ENCODE results near the gene CDH12.

DNA sequence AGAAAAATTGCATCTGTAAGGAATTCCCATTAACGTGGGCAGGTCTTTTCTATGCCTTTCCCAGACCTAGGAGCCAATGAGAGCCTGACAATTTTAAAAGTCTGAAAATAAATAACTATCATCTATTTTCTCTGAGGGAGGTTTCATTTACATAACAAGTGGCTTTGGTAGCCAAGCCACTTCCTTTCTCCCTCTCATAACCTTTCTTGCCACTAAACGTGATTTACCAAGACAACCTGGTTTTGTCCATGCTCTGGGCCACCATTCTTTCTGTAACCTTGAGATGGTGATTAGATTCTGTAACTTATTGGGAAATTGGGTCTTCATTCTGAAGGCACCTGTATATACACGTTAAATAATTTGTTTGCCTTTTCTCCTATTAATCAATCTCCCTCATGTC, 1046.9 kb downstream of the CDH12 start:
- TF ChIP-seq SMC3 (IDR thresholded peaks at IDR 0.05) (no peak), CHD4 (IDR thresholded peaks at IDR 0.05; ENCODE audit: borderline replicate concordance) (no peak), RARB (CRISPR knock-in tag; IDR thresholded peaks at IDR 0.05) (no peak), HDAC2 (IDR thresholded peaks at IDR 0.05) (no peak), KDM5A (IDR thresholded peaks at IDR 0.05) (no peak), RAD21 (conservative IDR thresholded peaks at IDR 0.05 in 1 of 2, IDR thresholded peaks at IDR 0.05 in 1 of 2) (no peak), POLR2A (IDR thresholded peaks at IDR 0.05; ENCODE audit: low read length) (no peak)
- TF ChIP-seq, protein P1, sequence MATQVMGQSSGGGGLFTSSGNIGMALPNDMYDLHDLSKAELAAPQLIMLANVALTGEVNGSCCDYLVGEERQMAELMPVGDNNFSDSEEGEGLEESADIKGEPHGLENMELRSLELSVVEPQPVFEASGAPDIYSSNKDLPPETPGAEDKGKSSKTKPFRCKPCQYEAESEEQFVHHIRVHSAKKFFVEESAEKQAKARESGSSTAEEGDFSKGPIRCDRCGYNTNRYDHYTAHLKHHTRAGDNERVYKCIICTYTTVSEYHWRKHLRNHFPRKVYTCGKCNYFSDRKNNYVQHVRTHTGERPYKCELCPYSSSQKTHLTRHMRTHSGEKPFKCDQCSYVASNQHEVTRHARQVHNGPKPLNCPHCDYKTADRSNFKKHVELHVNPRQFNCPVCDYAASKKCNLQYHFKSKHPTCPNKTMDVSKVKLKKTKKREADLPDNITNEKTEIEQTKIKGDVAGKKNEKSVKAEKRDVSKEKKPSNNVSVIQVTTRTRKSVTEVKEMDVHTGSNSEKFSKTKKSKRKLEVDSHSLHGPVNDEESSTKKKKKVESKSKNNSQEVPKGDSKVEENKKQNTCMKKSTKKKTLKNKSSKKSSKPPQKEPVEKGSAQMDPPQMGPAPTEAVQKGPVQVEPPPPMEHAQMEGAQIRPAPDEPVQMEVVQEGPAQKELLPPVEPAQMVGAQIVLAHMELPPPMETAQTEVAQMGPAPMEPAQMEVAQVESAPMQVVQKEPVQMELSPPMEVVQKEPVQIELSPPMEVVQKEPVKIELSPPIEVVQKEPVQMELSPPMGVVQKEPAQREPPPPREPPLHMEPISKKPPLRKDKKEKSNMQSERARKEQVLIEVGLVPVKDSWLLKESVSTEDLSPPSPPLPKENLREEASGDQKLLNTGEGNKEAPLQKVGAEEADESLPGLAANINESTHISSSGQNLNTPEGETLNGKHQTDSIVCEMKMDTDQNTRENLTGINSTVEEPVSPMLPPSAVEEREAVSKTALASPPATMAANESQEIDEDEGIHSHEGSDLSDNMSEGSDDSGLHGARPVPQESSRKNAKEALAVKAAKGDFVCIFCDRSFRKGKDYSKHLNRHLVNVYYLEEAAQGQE (IDR thresholded peaks at IDR 0.05) = no peak
- TF ChIP-seq, protein P2, sequence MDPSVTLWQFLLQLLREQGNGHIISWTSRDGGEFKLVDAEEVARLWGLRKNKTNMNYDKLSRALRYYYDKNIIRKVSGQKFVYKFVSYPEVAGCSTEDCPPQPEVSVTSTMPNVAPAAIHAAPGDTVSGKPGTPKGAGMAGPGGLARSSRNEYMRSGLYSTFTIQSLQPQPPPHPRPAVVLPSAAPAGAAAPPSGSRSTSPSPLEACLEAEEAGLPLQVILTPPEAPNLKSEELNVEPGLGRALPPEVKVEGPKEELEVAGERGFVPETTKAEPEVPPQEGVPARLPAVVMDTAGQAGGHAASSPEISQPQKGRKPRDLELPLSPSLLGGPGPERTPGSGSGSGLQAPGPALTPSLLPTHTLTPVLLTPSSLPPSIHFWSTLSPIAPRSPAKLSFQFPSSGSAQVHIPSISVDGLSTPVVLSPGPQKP (IDR thresholded peaks at IDR 0.05; ENCODE audit: low read depth, low read length) = no peak
- TF ChIP-seq, protein P3, sequence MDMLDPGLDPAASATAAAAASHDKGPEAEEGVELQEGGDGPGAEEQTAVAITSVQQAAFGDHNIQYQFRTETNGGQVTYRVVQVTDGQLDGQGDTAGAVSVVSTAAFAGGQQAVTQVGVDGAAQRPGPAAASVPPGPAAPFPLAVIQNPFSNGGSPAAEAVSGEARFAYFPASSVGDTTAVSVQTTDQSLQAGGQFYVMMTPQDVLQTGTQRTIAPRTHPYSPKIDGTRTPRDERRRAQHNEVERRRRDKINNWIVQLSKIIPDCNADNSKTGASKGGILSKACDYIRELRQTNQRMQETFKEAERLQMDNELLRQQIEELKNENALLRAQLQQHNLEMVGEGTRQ (IDR thresholded peaks at IDR 0.05) = no peak
- TF ChIP-seq, protein P4, sequence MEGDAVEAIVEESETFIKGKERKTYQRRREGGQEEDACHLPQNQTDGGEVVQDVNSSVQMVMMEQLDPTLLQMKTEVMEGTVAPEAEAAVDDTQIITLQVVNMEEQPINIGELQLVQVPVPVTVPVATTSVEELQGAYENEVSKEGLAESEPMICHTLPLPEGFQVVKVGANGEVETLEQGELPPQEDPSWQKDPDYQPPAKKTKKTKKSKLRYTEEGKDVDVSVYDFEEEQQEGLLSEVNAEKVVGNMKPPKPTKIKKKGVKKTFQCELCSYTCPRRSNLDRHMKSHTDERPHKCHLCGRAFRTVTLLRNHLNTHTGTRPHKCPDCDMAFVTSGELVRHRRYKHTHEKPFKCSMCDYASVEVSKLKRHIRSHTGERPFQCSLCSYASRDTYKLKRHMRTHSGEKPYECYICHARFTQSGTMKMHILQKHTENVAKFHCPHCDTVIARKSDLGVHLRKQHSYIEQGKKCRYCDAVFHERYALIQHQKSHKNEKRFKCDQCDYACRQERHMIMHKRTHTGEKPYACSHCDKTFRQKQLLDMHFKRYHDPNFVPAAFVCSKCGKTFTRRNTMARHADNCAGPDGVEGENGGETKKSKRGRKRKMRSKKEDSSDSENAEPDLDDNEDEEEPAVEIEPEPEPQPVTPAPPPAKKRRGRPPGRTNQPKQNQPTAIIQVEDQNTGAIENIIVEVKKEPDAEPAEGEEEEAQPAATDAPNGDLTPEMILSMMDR (IDR thresholded peaks at IDR 0.05) = no peak
